GM12878 (cell line): ENCODE data around the gene LIPN. TPM values are rescaled to one million over a fixed set of nuclear protein-coding genes. Genes with fewer than 3 reads are reported as not detected.

ENCODE experiments used
- ATAC-seq: fragments of 200-7000 bp; cut with Tn5 transposase; 3 replicates; pipeline ENCODE4 v1.9.1; 2020; ENCODE audit warnings: mild to moderate bottlenecking, moderate library complexity
- BruUV-seq: library from RNA; stranded (reverse); fragments of 400-500 nt; replicated peaks from 2 replicates; lab custom pipeline; 2021; lab: Mats Ljungman, UMichigan
- CTCF ChIA-PET: fragments of 300-600 bp; sonication (Branson Sonifier 250); formaldehyde crosslinking; extraction: SDS; loops from one replicate; lab custom pipeline; 2021; ENCODE audit warnings: inconsistent platforms; lab: Yijun Ruan, JAX
- POLR2A ChIA-PET: fragments of 350-600 bp; formaldehyde crosslinking; extraction: SDS; loops from one replicate; lab custom pipeline; 2021; ENCODE audit warnings: inconsistent platforms; lab: Charles Lee
- RAD21 ChIA-PET: fragments of 300-600 bp; sonication (Branson Sonifier 250); formaldehyde crosslinking; loops from one replicate; lab custom pipeline; 2023; ENCODE audit warnings: antibody characterized with exemption; ENCODE audit not compliant: unreplicated experiment; lab: Charles Lee
- SMC1A ChIA-PET: fragments of 300-600 bp; sonication (Branson Sonifier 250); formaldehyde crosslinking; loops from one replicate; lab custom pipeline; 2023; ENCODE audit not compliant: unreplicated experiment, uncharacterized antibody; lab: Charles Lee
- DNase-seq: peaks from one replicate; pipeline ENCODE4 v3.0.0-alpha.2; 2011; ENCODE audit warnings: low read depth, low spot score
- FAIRE-seq: peaks from 3 replicates; lab custom pipeline; 2011; peaks lifted over from hg19 to GRCh38; lab: Jason Lieb, UNC
- H2AFZ ChIP-seq: 2 replicates; pipeline ENCODE4 v1.6.0; 2011; ENCODE audit warnings: low read depth, low read length, control low read depth; ENCODE audit not compliant: control insufficient read depth
- H3K27ac ChIP-seq: 2 replicates; pipeline ENCODE4 v1.5.1; 2011; ENCODE audit warnings: control low read depth; ENCODE audit not compliant: control insufficient read depth, insufficient read depth
- H3K27me3 ChIP-seq, 2 experiments: replicated peaks in 1 of 2; 2 replicates each; pipeline versions ENCODE4 v1.6.0 to v1.6.1; 2011; ENCODE audit warnings: low read length in 1 of 2; ENCODE audit not compliant: control insufficient read depth in 2 of 2, insufficient read depth in 2 of 2
- H3K36me3 ChIP-seq, 2 experiments: 2 replicates each; pipeline ENCODE4 v1.5.1; 2011; ENCODE audit warnings: low read length in 1 of 2; ENCODE audit not compliant: control insufficient read depth in 2 of 2, insufficient read depth in 2 of 2
- H3K4me1 ChIP-seq: 2 replicates; pipeline ENCODE4 v1.6.1; 2011; ENCODE audit warnings: mild to moderate bottlenecking, low read length, moderate library complexity, mixed read lengths; ENCODE audit not compliant: control insufficient read depth, insufficient read depth
- H3K4me2 ChIP-seq: 2 replicates; pipeline ENCODE4 v1.6.0; 2011; ENCODE audit warnings: control low read depth; ENCODE audit not compliant: control insufficient read depth, insufficient read depth
- H3K4me3 ChIP-seq: fragments of 200-600 bp; sonication (generic); 2 replicates; pipeline ENCODE4 v1.5.1; 2016
- H3K79me2 ChIP-seq: 2 replicates; pipeline ENCODE4 v1.6.0; 2011; ENCODE audit warnings: low read length; ENCODE audit not compliant: control insufficient read depth, insufficient read depth
- H3K9ac ChIP-seq: 2 replicates; pipeline ENCODE4 v1.8.0; 2011; ENCODE audit warnings: low read length, control low read depth, mixed read lengths; ENCODE audit not compliant: control insufficient read depth, insufficient read depth
- H3K9me3 ChIP-seq: replicated peaks from 3 replicates; pipeline ENCODE4 v1.5.1; 2011; ENCODE audit warnings: mild to moderate bottlenecking, low read length; ENCODE audit not compliant: control insufficient read depth, insufficient read depth
- H4K20me1 ChIP-seq: 2 replicates; pipeline ENCODE4 v1.6.0; 2011; ENCODE audit not compliant: control insufficient read depth, insufficient read depth
- CBX3 ChIP-seq: fragments of 200-600 bp; sonication (generic); IDR thresholded peaks from 2 replicates; pipeline ENCODE4 v1.6.1; 2016; ENCODE audit warnings: low read depth, borderline replicate concordance
- EGR1 ChIP-seq, 2 experiments: IDR thresholded peaks; 1 replicate in 1 of 2; 2 replicates in 1 of 2; pipeline ENCODE4 v1.6.1; 2011 to 2012; ENCODE audit warnings: low read depth in 2 of 2, low read length in 2 of 2, borderline replicate concordance in 1 of 2, mild to moderate bottlenecking in 1 of 2, moderate library complexity in 1 of 2
- EP300 ChIP-seq, 2 experiments: fragments of 150-350 bp in 1 of 2; IDR thresholded peaks; 2 replicates each; pipeline ENCODE4 v1.6.1; 2011 to 2012; ENCODE audit warnings: low read depth in 2 of 2, low read length in 2 of 2, borderline replicate concordance in 1 of 2, improper control_type of control experiment in 1 of 2, inconsistent platforms in 1 of 2; ENCODE audit not compliant: control insufficient read depth in 1 of 2
- ETV6 ChIP-seq, 2 experiments: fragments of 450-650 bp in 1 of 2; IDR thresholded peaks in 1 of 2; conservative IDR thresholded peaks in 1 of 2; 2 replicates each; pipeline ENCODE4 v1.6.1; 2014; ENCODE audit warnings: antibody characterized with exemption in 1 of 2, borderline replicate concordance in 1 of 2, low read depth in 1 of 2, mild to moderate bottlenecking in 1 of 2, moderate library complexity in 1 of 2
- IKZF1 ChIP-seq: fragments of 450-650 bp; conservative IDR thresholded peaks from 2 replicates; pipeline ENCODE4 v1.6.1; 2017; ENCODE audit warnings: antibody characterized with exemption, mild to moderate bottlenecking
- IKZF2 ChIP-seq, 2 experiments: fragments of 450-650 bp; IDR thresholded peaks; 2 replicates each; pipeline ENCODE4 v1.6.1; 2017; ENCODE audit warnings: mild to moderate bottlenecking in 2 of 2, moderate library complexity in 2 of 2
- JUNB ChIP-seq: IDR thresholded peaks from 2 replicates; pipeline ENCODE4 v1.6.1; 2016; ENCODE audit warnings: antibody characterized with exemption, mild to moderate bottlenecking
- MYC ChIP-seq: IDR thresholded peaks from 2 replicates; pipeline ENCODE4 v1.6.1; 2011; ENCODE audit warnings: mild to moderate bottlenecking, low read length, moderate library complexity, inconsistent platforms; ENCODE audit not compliant: insufficient read depth, insufficient replicate concordance, insufficient read length, severe bottlenecking
- NRF1 ChIP-seq: conservative IDR thresholded peaks from 2 replicates; pipeline ENCODE4 v1.6.1; 2011; ENCODE audit warnings: mild to moderate bottlenecking, low read depth, low read length, improper control_type of control experiment
- POLR2A ChIP-seq: IDR thresholded peaks from 2 replicates; pipeline ENCODE4 v1.6.1; 2011; ENCODE audit warnings: low read depth, mild to moderate bottlenecking, low read length
- RAD21 ChIP-seq: IDR thresholded peaks from 2 replicates; pipeline ENCODE4 v1.6.1; 2011; ENCODE audit warnings: mild to moderate bottlenecking, low read depth, low read length, moderate library complexity; ENCODE audit not compliant: insufficient read depth
- SMARCA5 ChIP-seq: fragments of 450-650 bp; IDR thresholded peaks from 2 replicates; pipeline ENCODE4 v1.6.1; 2017; ENCODE audit warnings: mild to moderate bottlenecking
- WGBS: methylation state at CpG from one replicate; pipeline ENCODE4 v1.1.6; 2016; ENCODE audit warnings: low lambda C conversion rate; ENCODE audit not compliant: insufficient replicate concordance, insufficient coverage; ENCODE audit errors: missing lambda C conversion rate; 5-methylcytosine and 5-hydroxymethylcytosine counted together
- in situ Hi-C: fragments of 300-500 bp; cut with MboI; formaldehyde crosslinking; loops from 9 replicates; pipeline ENCODE4 v1.14.3; 2018; ENCODE audit warnings: mixed read lengths
- intact Hi-C: fragments of 100-400 bp; cut with micrococcal nuclease; formaldehyde crosslinking; loops from one replicate; pipeline ENCODE4 v1.14.2; 2022; ENCODE audit not compliant: unreplicated experiment
- polyA plus RNA-seq, 11 experiments: library from polyadenylated mRNA; depleted of rRNA in 4 of 11; unstranded in 6 of 11; stranded (reverse) in 5 of 11; fragments of >200 nt; fragmentation: Nextera tagmentation in 4 of 11; fragmentation: Illumina TruSeq in 1 of 11; extraction: Ambion mirVana in 4 of 11; extraction: Trizol in 1 of 11; gene quantifications; 1 replicate in 1 of 11; 2 replicates in 10 of 11; pipeline versions ENCODE4 v1.2.1 to v1.2.3, GENCODE V29; 2011 to 2016; ENCODE audit warnings: inconsistent platforms in 2 of 11, missing spikeins in 2 of 11, low read depth in 1 of 11
- total RNA-seq, 4 experiments: library from RNA; depleted of rRNA in 3 of 4; stranded (reverse); fragments of >200 nt in 3 of 4; fragmentation: Illumina TruSeq in 1 of 4; extraction: Trizol in 1 of 4; gene quantifications; 2 replicates each; pipeline versions ENCODE4 v1.2.1 to v1.2.3, GENCODE V29; 2013 to 2021
- TF ChIP-seq, protein P1 (sequence below): IDR thresholded peaks from 2 replicates; pipeline ENCODE4 v1.6.1; 2012; ENCODE audit warnings: mild to moderate bottlenecking, low read depth, low read length
- TF ChIP-seq, protein P2 (sequence below): IDR thresholded peaks from 2 replicates; pipeline ENCODE4 v1.6.1; 2011; ENCODE audit warnings: borderline replicate concordance, low read depth, mild to moderate bottlenecking, moderate library complexity, mixed read lengths, low read length; ENCODE audit not compliant: insufficient read depth; ENCODE audit errors: extremely low read length
- TF ChIP-seq, protein P3 (sequence below): fragments of 450-650 bp; IDR thresholded peaks from 2 replicates; pipeline ENCODE4 v1.6.1; 2017; ENCODE audit warnings: mild to moderate bottlenecking, low read depth, inconsistent platforms; ENCODE audit not compliant: poor library complexity, severe bottlenecking

The LIPN gene
- total and polyA plus RNA-seq, 10 of the 15 experiments (the other 5 are each of a cell fraction or from before 2014, with no cell fraction given) = 0.06 to 0.23 TPM; not detected in 8

DNA sequence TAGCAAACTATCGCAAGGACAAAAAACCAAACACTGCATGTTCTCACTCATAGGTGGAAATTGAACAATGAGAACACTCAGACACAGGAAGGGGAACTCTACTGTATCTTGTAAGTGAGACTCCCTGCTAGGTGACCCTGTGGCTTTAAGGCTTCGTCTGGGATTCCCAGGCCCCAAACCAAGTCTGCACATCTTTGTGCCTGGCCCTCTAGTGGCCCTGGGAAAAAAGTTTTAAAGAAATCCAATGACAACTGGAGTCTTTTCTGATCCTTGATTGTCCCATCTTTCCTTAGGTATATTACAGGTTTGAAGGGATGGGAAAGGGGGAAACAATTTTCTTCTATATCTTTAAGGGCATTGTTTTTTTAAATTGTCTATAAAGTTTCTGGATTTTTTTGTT is 32.1 kb downstream of the LIPN start (continued):
- no peak for TF ChIP-seq EP300 (IDR thresholded peaks at IDR 0.05; ENCODE audit: borderline replicate concordance in 1 of 2, control insufficient read depth in 1 of 2, low read depth in 2 of 2, low read length in 2 of 2)
- no peak for TF ChIP-seq EGR1 (IDR thresholded peaks at IDR 0.05; ENCODE audit: borderline replicate concordance in 1 of 2, low read depth in 2 of 2, low read length in 2 of 2)
- peak in 1 of 2 experiments; percentile 43; a peak in 1 of 4 replicates for TF ChIP-seq ETV6 (conservative IDR thresholded peaks at IDR 0.05 in 1 of 2, IDR thresholded peaks at IDR 0.05 in 1 of 2; ENCODE audit: borderline replicate concordance in 1 of 2, low read depth in 1 of 2)
- 0 out of 2 replicates have a peak, but pooled peaks have one; percentile 24 for TF ChIP-seq IKZF1
- TF ChIP-seq, protein P1, sequence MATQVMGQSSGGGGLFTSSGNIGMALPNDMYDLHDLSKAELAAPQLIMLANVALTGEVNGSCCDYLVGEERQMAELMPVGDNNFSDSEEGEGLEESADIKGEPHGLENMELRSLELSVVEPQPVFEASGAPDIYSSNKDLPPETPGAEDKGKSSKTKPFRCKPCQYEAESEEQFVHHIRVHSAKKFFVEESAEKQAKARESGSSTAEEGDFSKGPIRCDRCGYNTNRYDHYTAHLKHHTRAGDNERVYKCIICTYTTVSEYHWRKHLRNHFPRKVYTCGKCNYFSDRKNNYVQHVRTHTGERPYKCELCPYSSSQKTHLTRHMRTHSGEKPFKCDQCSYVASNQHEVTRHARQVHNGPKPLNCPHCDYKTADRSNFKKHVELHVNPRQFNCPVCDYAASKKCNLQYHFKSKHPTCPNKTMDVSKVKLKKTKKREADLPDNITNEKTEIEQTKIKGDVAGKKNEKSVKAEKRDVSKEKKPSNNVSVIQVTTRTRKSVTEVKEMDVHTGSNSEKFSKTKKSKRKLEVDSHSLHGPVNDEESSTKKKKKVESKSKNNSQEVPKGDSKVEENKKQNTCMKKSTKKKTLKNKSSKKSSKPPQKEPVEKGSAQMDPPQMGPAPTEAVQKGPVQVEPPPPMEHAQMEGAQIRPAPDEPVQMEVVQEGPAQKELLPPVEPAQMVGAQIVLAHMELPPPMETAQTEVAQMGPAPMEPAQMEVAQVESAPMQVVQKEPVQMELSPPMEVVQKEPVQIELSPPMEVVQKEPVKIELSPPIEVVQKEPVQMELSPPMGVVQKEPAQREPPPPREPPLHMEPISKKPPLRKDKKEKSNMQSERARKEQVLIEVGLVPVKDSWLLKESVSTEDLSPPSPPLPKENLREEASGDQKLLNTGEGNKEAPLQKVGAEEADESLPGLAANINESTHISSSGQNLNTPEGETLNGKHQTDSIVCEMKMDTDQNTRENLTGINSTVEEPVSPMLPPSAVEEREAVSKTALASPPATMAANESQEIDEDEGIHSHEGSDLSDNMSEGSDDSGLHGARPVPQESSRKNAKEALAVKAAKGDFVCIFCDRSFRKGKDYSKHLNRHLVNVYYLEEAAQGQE = no peak
- peak; percentile 56 for TF ChIP-seq RAD21

DNA sequence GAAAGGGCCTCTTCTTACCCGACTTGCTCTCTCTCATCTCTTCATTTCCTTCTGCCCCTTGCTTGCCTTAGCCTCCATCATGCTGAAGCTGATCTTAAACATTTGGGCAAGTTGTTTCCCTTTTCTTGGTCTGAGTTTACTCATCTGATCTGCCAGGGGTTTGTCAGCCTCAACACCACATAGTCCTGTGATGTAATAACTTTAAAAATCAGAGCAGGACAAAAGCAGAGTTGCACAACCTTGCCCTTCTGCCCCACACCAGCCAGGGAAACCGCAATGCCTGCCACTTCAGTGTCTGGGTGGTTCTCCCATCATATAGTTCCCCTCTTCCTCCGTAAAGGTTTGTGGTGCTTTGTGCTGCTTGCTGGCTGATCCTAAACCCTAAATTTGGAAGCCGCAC is 32.8 kb downstream of the LIPN start:
- ATAC-seq (peak; percentile 74), DNase-seq (peak; percentile 4), FAIRE-seq (peak; percentile 87)
- H3K27ac ChIP-seq = no peak overlapping the region
- H2AFZ ChIP-seq = peak overlapping the region; percentile 25
- ChIA-PET POLR2A (no interaction called here), CTCF (interaction anchor here (0.6 to 1.6 kb wide), 3 partner anchors 17 to 64 kb away, joined by 3 to 7 read pairs (median 4); no protein-coding TSS in a partner anchor), SMC1A (no interaction called here), RAD21 (interaction anchor here (2.1 kb wide), 1 partner anchor 64 kb away, joined by 7 read pairs; no protein-coding TSS in a partner anchor)
- H3K9me3 ChIP-seq = no peaks in the 10 kb centered on the region
- H3K36me3 ChIP-seq = no peaks in the 10 kb centered on the region
- no TSS peak for BruUV-seq
- no peaks in the 10 kb centered on the region for H4K20me1 ChIP-seq
- no peak overlapping the region for H3K4me3 ChIP-seq
- no peaks in the 10 kb centered on the region for H3K79me2 ChIP-seq
- no peak overlapping the region for H3K4me2 ChIP-seq
- in situ Hi-C loops = no loop called here
- peaks cover 7% of the 10 kb centered on the region; the same call in 1 of the 2 replicates for H3K4me1 ChIP-seq
- H3K9ac ChIP-seq = no peak overlapping the region
- intact Hi-C loops = loop anchor here (1.0 to 5.0 kb wide), 3 partner anchors 35 to 227 kb away; no protein-coding TSS in a partner anchor
- no peaks in the 10 kb centered on the region for H3K27me3 ChIP-seq
- 70% methylated on average over 4 of the region's 4 CpGs for WGBS
- TF ChIP-seq NRF1 = no peak
- TF ChIP-seq, protein P2, sequence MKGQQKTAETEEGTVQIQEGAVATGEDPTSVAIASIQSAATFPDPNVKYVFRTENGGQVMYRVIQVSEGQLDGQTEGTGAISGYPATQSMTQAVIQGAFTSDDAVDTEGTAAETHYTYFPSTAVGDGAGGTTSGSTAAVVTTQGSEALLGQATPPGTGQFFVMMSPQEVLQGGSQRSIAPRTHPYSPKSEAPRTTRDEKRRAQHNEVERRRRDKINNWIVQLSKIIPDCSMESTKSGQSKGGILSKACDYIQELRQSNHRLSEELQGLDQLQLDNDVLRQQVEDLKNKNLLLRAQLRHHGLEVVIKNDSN = no peak
- TF ChIP-seq POLR2A = no peak
- TF ChIP-seq, protein P3, sequence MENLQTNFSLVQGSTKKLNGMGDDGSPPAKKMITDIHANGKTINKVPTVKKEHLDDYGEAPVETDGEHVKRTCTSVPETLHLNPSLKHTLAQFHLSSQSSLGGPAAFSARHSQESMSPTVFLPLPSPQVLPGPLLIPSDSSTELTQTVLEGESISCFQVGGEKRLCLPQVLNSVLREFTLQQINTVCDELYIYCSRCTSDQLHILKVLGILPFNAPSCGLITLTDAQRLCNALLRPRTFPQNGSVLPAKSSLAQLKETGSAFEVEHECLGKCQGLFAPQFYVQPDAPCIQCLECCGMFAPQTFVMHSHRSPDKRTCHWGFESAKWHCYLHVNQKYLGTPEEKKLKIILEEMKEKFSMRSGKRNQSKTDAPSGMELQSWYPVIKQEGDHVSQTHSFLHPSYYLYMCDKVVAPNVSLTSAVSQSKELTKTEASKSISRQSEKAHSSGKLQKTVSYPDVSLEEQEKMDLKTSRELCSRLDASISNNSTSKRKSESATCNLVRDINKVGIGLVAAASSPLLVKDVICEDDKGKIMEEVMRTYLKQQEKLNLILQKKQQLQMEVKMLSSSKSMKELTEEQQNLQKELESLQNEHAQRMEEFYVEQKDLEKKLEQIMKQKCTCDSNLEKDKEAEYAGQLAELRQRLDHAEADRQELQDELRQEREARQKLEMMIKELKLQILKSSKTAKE = no peak
- no peak for TF ChIP-seq CBX3
- no peak; the same call in 1 of the 2 replicates for TF ChIP-seq JUNB
- TF ChIP-seq IKZF2 (IDR thresholded peaks at IDR 0.05) = no peak
- 0 out of 4 replicates have a peak, but pooled peaks of 1 of the 2 experiments have one; percentile 27 for TF ChIP-seq ETV6 (conservative IDR thresholded peaks at IDR 0.05 in 1 of 2, IDR thresholded peaks at IDR 0.05 in 1 of 2; ENCODE audit: borderline replicate concordance in 1 of 2, low read depth in 1 of 2)
- no peak for TF ChIP-seq SMARCA5
- no peak for TF ChIP-seq MYC
